ENCODE measurements around the gene CORO1C. TPM values are rescaled to one million over a fixed set of nuclear protein-coding genes. Genes with fewer than 3 reads are reported as not detected.

The CORO1C gene
- total and polyA plus RNA-seq, 9 of the 15 experiments (the other 6 are each of a cell fraction or from before 2014, with no cell fraction given) = 55.2 to 280 (median 150) TPM

DNA sequence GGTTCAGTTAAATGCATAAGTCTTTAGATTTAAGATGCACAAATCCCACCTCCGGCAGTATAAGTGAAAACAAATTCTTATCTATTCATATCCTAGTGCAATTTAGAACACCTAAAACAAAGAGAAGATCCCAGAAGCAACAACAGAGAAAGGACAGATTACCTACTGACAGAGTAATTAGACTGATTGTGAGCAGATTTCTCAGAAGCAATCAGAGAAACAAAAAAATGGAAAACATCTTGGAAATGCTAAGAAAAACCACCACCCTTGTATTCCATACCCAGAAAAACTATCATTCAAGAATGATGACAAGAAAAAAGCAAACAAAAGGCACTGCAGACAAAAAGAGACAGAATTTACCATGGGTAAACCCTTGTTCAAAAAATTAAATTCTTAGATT lies 50.0 kb downstream of the CORO1C start:
- no TSS peak for BruUV-seq (replicated peaks)
- peaks cover 54% of the 10 kb centered on the region for H3K36me3 ChIP-seq (ENCODE audit: control insufficient read depth, insufficient read depth, low read length)
- H3K27ac ChIP-seq (ENCODE audit: extremely low read depth, low read depth, low read length) = no peak overlapping the region
- peaks cover 0 to 24% of the 10 kb centered on the region in 2 experiments; a peak in 3 of 5 replicates for H3K4me1 ChIP-seq (replicated peaks in 1 of 2; ENCODE audit: control insufficient read depth in 2 of 2, insufficient read depth in 2 of 2, low read length in 2 of 2)
- peaks cover 91% of the 10 kb centered on the region for H3K79me2 ChIP-seq (ENCODE audit: control insufficient read depth, insufficient read depth, low read length)
- no peak overlapping the region for H3K9ac ChIP-seq (ENCODE audit: insufficient read depth in 1 of 2, low read depth in 2 of 2, low read length in 2 of 2)
- no peaks in the 10 kb centered on the region for H3K27me3 ChIP-seq (ENCODE audit: control insufficient read depth in 2 of 2, insufficient read depth in 2 of 2, low read length in 2 of 2)
- in situ Hi-C loops (cut with MboI) (no loop called here), intact Hi-C loops (cut with micrococcal nuclease) (no loop called here)
- ChIA-PET CTCF (ENCODE audit: low intra/inter-chr PET ratio) (interaction anchor here (0.6 kb wide), 1 partner anchor 50 kb away, joined by 3 read pairs; the partner anchor contains the start of gene CORO1C), POLR2A (interaction anchor here (1.0 to 1.5 kb wide), 3 partner anchors 9 to 11 kb away, joined by 3 to 6 read pairs (median 4); no protein-coding TSS in a partner anchor)
- FAIRE-seq = no peak
- H2AFZ ChIP-seq (ENCODE audit: low read depth, low read length) = no peak overlapping the region
- WGBS (ENCODE audit: insufficient coverage, low coverage, missing lambda C conversion rate) = 65% methylated on average over 1 of the region's 1 CpG
- no peak overlapping the region for H3K4me3 ChIP-seq
- ATAC-seq = no peak
- no peak for DNase-seq (ENCODE audit: extremely low read depth in 1 of 4, low spot score in 3 of 4)
- no peaks in the 10 kb centered on the region for H4K20me1 ChIP-seq (replicated peaks; ENCODE audit: control insufficient read depth, insufficient read depth, low read length)
- H3K4me2 ChIP-seq (ENCODE audit: insufficient read depth, low read length) = no peak overlapping the region
- H3K9me3 ChIP-seq (replicated peaks; ENCODE audit: control insufficient read depth, insufficient read depth, low read depth, low read length) = no peaks in the 10 kb centered on the region
- TF ChIP-seq MEIS2 (IDR thresholded peaks at IDR 0.05; ENCODE audit: partially characterized antibody) = peak; percentile 52
- no peak for TF ChIP-seq JUN (IDR thresholded peaks at IDR 0.05; ENCODE audit: borderline replicate concordance, low read depth, low read length)
- no peak for TF ChIP-seq JUN (CRISPR knock-in tag; IDR thresholded peaks at IDR 0.05; ENCODE audit: borderline replicate concordance)
- peak; percentile 80 for TF ChIP-seq ZFP1 (CRISPR knock-in tag; IDR thresholded peaks at IDR 0.05)
- TF ChIP-seq SOX6 (IDR thresholded peaks at IDR 0.05) = peak; percentile 79; the same call in 1 of the 2 replicates
- TF ChIP-seq, protein P1, sequence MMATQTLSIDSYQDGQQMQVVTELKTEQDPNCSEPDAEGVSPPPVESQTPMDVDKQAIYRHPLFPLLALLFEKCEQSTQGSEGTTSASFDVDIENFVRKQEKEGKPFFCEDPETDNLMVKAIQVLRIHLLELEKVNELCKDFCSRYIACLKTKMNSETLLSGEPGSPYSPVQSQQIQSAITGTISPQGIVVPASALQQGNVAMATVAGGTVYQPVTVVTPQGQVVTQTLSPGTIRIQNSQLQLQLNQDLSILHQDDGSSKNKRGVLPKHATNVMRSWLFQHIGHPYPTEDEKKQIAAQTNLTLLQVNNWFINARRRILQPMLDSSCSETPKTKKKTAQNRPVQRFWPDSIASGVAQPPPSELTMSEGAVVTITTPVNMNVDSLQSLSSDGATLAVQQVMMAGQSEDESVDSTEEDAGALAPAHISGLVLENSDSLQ (IDR thresholded peaks at IDR 0.05) = no peak
- TF ChIP-seq KDM1A (IDR thresholded peaks at IDR 0.05) = 0 out of 4 replicates have a peak, but pooled peaks of 1 of the 2 experiments have one; percentile 17
- no peaks in the 10 kb centered on the region for H3K9me1 ChIP-seq (ENCODE audit: control insufficient read depth, insufficient read depth, low read length)
